Pons (tissue), 1 donor: Measurements from ENCODE around the gene FHL2.
"Not testable (repeated sequence)": the region's sequence is repeated elsewhere in the genome, so short reads cannot be mapped to it uniquely, and the experiment has no call there.

ENCODE experiments used
- DNase-seq: peaks from one replicate; pipeline ENCODE4 v3.0.0-alpha.2; 2016; ENCODE audit warnings: low spot score

Gene FHL2, protein sequence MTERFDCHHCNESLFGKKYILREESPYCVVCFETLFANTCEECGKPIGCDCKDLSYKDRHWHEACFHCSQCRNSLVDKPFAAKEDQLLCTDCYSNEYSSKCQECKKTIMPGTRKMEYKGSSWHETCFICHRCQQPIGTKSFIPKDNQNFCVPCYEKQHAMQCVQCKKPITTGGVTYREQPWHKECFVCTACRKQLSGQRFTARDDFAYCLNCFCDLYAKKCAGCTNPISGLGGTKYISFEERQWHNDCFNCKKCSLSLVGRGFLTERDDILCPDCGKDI

GRCh38 chr2:105398336-105399206 lies at the start of gene FHL2:
Gene FHL2 (minus strand): TSS chr2:105399051. CDS start chr2:105386516, 12,535 bp downstream.
- no peak for DNase-seq

GRCh38 chr2:105447476-105447875 lies 48.6 kb upstream of the FHL2 start:
- no peak for DNase-seq

DNA sequence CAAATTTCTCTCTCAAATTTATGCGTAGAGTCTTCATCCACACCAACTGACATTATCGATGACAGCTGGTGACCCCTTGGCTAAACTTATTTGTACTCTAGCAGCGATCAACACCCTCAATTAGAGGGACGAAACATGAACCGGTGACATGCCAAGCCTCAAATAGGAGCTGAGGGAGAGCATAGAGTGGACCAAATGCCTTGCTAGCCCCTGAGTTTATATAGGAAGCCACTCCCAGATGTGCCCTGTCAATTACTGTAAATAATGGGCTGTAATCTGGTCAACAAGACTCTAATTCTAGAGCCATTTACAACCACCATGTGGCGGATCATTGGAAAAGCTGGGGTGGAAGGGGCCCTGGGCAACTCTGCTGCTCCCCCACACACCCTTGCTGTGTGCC lies 47.6 kb upstream of the FHL2 start:
- DNase-seq = no peak

DNA sequence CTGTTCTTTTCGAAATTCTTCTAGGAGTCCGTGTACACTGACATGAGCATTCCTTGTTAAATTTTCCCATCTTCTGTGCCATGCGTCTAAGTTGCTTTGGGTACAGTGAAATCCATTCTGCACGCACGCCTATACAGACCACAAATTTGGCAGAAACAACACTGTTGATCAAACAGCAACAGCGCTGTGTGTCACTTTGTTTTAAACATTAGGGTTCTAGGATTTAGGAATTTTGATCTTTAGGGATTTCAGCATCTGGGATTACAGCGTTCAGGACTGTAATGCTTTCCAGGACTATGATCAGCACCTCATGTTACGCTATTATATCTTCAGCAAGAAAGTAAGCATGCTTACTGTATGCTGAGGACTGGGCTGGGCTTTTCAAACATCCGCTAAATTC lies 47.1 kb upstream of the FHL2 start:
- DNase-seq = no peak

DNA sequence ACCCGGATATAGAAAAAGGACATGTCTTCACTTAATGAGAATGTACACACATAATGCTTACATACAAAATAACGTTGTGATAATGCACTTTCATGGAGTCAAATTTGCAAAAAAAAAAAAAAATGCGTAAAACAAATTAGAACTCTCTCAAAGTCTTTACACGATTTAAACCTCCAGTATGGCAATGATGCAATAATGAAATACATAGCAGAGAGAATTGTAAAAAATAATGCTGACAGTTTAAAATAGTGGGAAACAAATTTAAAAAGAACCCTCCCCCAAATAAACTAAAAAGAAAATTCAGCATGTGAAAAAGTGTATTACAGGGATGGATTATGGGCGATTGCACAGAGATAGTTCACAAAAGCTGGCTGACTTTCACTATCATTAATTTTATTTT lies 46.6 kb upstream of the FHL2 start:
- DNase-seq = no peak

GRCh38 chr2:105443617-105444598 lies 45.1 kb upstream of the FHL2 start:
- DNase-seq = no peak

DNA sequence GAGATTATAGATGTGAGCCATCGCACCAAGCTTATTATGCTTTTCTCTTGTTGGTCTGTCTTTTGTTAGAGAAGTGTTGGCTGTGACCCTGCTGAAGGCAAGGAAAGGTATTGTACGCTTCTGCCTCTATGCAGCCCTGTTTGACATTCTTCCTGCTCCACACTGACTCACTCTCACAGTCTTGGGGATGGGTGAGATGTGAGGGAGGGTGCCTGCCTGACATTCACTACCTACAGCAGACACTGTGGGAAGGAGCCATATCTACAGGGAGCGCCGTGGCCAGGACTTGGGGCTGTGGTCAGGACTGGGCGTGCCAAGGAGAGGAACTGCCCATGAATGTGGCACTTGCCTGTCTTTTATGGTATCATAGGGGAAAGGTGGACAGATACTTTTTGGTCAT lies 43.9 kb upstream of the FHL2 start:
- DNase-seq = no peak

DNA sequence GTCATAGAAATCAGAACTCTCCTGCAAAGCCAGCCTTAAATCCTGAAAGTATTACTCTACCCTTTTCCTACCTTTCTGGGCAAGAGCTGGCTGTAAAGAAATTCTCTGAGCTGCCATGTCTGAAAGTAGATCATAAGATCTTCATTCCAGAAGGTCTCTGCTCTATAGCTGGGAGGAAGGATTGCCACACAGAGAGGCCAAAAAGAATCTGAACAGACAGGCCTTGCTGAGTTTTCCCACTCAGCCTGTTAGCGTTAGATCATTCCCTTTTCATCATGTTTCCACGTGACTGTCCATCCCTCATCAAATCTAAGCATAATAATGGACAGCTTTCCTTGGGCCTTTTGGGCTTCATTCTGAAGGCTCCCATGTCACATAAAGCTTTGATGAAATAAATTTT lies 43.2 kb upstream of the FHL2 start:
- DNase-seq = no peak

DNA sequence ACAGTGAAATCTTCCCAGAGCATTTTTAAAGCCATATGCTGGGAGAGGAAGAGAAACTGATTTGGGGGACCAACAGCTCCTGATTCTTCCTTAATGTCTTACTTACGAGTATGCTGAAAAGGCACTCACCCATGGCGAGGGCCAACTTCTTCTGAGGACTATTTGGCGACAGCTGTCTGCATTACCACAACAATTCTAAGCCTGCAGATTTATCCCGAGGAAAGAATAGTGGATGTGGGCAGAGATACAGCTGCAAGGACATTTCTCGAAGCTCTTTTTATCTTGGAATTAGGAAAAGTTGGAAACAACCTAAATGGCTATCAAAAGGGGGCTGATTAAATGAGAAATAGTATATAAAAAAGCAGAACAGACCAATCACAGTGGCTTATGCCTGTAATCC lies 40.3 kb upstream of the FHL2 start:
- DNase-seq = no peak

GRCh38 chr2:105438104-105438929 lies 39.5 kb upstream of the FHL2 start:
- no peak for DNase-seq

DNA sequence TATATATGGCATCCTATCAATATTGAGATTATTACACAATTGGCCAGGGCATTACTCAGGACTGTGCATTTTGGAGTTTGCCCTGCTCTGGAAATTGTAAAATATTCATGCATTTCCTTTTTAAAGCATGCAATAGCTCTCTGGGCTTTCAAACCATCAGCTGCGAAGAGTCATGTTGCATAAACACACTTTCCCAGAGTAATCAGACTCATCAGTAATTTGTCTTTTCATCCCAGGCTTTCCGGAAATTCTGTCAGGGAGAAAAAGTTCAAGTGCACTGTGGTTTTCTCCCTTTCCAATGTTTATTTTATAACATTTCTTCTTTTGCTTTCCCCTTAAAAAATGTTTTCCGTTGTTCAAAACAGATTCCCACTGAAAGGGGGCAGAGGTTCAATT lies 38.9 kb upstream of the FHL2 start:
- DNase-seq = no peak

DNA sequence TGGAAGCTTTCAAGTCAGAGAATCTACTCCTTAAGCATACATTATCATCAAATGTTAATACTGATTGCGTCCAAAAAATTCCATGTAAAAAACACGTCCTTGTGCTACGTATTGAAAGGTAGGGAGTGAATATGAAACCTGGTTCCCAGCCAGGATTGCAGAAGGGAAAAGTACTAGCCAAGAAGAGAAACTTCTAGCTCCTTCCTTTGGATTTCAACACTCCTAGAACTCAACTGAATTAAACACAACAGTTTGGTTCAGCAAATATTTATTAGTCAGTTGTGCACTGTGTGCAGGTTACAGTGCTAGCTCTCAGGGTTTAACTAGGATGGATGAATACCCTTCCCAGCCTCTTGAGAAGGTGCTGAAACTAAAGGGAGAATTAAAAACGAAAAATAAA lies 33.9 kb upstream of the FHL2 start:
- no peak for DNase-seq

DNA sequence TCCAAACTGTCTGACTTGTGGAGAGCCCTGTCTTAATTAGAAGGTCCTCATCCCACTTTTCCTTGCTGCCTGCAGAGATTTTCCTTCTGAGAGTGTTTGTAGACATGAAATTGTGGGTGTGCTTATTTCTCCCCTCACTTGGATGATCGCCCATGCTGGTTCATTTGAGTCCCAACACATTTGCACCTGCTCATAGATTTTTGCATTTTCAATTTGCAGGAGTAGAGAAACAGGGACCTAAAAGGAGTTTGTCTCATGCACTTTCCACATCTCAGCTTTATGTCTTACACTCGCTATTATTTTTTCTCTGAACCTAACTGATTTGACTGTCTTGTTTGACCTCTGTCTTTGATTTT lies 33.2 kb upstream of the FHL2 start:
- DNase-seq = no peak

DNA sequence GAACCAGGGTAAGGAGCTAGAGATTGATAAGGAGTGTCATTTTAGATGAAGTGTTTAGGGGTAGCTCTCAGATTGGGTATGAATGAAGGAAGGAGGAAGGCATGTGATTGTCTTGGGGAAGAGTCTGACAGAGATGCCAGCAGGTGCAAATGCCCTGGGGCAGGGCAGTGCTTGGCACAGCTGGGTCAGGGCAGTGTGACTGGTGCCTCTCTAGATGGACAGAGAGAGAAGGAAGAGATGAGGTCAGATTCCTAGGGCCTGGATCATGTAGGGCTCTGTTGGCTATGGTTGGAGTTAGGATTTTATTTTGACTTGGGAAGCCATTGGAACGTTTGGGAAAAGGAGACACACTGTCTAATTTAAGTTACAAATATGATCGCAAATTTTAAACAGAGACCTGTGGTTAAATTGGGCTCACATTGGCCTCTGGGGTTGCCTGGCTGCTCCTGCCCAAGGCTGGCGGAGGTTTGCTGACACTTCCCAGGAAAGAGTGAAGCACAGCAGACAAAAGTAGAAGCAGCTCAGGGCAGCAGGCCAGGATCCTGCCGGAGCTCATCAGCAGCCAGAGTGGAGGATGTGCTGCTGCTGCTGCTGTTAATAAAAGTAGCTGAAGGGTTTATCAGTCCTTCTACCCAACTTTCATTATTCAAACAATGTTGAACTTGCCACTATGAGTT lies 32.7 kb upstream of the FHL2 start:
- no peak for DNase-seq

DNA sequence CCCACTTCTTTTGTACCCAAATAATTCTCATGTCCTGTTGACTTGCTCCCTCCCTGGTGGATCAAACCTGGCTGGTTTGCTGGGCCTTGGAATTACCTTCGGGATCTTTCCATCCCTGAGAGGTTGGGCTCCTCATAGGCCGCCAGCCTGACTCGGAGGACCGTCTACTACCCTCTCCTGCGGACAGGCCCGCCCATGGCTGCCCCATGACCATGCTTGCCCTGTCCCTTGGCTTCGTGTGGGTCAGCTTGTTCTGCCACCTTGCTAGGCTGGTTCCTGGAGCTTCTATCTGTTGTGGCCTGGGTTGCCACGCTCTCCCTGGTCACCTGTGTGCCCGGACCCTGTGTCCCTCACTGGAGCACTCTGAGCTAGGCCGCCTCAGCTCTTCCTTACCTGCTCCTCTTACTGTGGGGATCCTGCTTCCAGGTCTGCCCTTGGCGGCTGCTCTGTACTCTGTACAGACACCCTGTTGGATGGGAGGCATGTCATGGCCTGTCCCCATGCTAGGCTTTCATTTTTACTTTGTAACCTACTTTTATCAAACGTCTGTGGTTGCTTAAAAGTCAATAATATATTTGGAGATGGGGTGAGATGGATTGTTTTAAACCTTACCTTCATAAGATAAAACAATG lies 29.7 kb upstream of the FHL2 start:
- DNase-seq = no peak

DNA sequence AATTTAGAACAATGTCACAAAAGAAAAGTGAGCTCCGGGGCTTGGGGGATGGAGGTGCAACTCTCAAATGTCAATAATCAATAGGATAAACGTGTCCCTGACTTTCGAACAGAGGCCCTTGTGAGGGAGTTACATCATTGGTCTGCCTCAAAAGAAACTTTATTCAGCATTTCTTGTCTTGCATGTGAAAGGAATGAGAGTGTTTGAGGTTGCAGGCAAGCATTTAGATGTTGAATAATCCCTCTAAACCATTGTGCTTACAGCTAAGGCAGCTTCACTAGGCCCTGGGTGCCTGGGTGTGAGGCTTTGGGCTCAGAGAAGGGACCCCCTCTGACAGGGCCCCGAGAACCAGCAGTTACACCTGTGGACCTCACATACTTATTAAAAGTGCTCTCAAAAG lies 28.6 kb upstream of the FHL2 start:
- DNase-seq = no peak

DNA sequence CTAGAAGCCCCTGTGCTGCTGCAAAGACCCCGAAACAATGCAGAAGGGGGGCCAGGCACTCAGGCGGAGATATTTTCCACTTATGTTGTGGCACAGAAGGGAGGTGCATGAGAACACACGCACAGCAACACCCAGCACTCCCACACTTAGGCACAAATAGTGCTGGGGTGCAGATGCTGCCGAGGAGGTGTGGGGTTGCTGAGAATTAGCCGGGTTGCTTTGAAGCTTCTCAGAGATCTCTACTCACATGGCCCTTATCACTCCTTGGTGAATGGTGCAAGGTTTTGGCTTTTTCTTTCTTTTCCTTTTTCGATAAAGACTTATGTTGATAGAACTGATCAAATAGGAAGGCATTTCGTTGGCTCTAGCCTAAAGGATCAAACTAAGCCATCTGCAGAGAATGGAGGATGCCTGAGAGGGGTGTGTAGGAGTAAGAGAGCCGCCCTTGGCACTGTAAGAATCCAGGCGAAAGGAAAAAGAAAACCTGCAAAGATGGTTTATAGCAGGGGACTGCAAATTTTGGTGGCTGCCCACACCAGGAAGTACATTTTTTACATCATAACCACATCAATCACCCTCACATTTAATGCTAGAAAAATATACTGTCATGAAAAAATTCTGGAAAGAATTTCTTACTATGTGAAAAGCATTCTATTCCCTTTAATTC lies 27.9 kb upstream of the FHL2 start:
- DNase-seq = no peak

- DNase-seq = no peak
These were observed 27.2 kb upstream of the FHL2 start for GRCh38 chr2:105425936-105426625.

GRCh38 chr2:105424836-105425235 lies 26.0 kb upstream of the FHL2 start:
- DNase-seq = not testable (repeated sequence)
